Naive thymus-derived CD4-positive, alpha-beta T cell (primary cell): ENCODE data around the gene MRGPRX2. TPM values are rescaled to one million over a fixed set of nuclear protein-coding genes. Genes with fewer than 3 reads are reported as not detected.

ENCODE experiments used
- ATAC-seq: fragments of 150-1000 bp; cut with Tn5 transposase; 2 replicates; pipeline ENCODE4 v1.10.0; 2021; ENCODE audit warnings: mild to moderate bottlenecking, moderate library complexity
- CTCF ChIA-PET: fragments of 350-600 bp; sonication (Branson Sonifier 250); formaldehyde crosslinking; loops from one replicate; lab custom pipeline; 2021; ENCODE audit warnings: antibody characterized with exemption; lab: Charles Lee
- POLR2A ChIA-PET: fragments of 350-600 bp; sonication (Branson Sonifier 250); formaldehyde crosslinking; loops from one replicate; lab custom pipeline; 2021; ENCODE audit warnings: antibody characterized with exemption, inconsistent platforms; lab: Charles Lee
- DNase-seq, 9 donors: peaks; one replicate each; pipeline versions ENCODE4 v3.0.0 to v3.0.0-alpha.2; 2020 to 2022; ENCODE audit warnings: mixed read lengths in 1 of 9
- H3K27ac ChIP-seq: one replicate; pipeline ENCODE4 v1.7.0; 2013; ENCODE audit warnings: mild to moderate bottlenecking, low read depth, low read length, moderate library complexity
- H3K27me3 ChIP-seq, 2 donors: one replicate each; pipeline ENCODE4 v1.7.0; 2013; ENCODE audit warnings: low read length in 2 of 2, mild to moderate bottlenecking in 2 of 2, moderate library complexity in 2 of 2; ENCODE audit not compliant: control insufficient read depth in 2 of 2, insufficient read depth in 2 of 2
- H3K36me3 ChIP-seq, 3 experiments: 1 replicate in 2 of 3; 2 replicates in 1 of 3; pipeline ENCODE4 v1.7.0; 2013; ENCODE audit warnings: low read length in 3 of 3, mild to moderate bottlenecking in 3 of 3, moderate library complexity in 1 of 3; ENCODE audit not compliant: insufficient read depth in 3 of 3, control insufficient read depth in 2 of 3
- H3K4me1 ChIP-seq, 2 donors: one replicate each; pipeline ENCODE4 v1.7.0; 2013; ENCODE audit warnings: low read length in 2 of 2, mild to moderate bottlenecking in 2 of 2, moderate library complexity in 1 of 2; ENCODE audit not compliant: control insufficient read depth in 2 of 2, insufficient read depth in 2 of 2
- H3K4me3 ChIP-seq: 2 replicates; pipeline ENCODE4 v1.7.0; 2013; ENCODE audit warnings: mild to moderate bottlenecking, low read length
- H3K9me3 ChIP-seq, 3 experiments: 1 replicate in 2 of 3; 2 replicates in 1 of 3; pipeline ENCODE4 v1.7.0; 2013; ENCODE audit warnings: low read length in 3 of 3; ENCODE audit not compliant: control insufficient read depth in 2 of 3
- H3K27ac Mint-ChIP-seq, 9 donors: one replicate each; pipeline ENCODE4 v1.8.0; 2020 to 2022; ENCODE audit warnings: mixed read lengths in 9 of 9, mild to moderate bottlenecking in 8 of 9, moderate library complexity in 5 of 9, inconsistent platforms in 2 of 9
- H3K27me3 Mint-ChIP-seq, 5 donors: one replicate each; pipeline ENCODE4 v1.8.0; 2021 to 2022; ENCODE audit warnings: mixed read lengths in 5 of 5, mild to moderate bottlenecking in 1 of 5
- H3K36me3 Mint-ChIP-seq, 5 donors: one replicate each; pipeline ENCODE4 v1.8.0; 2020 to 2022; ENCODE audit warnings: mixed read lengths in 5 of 5, mild to moderate bottlenecking in 3 of 5, inconsistent platforms in 1 of 5
- H3K4me1 Mint-ChIP-seq, 7 donors: one replicate each; pipeline ENCODE4 v1.8.0; 2020 to 2022; ENCODE audit warnings: mixed read lengths in 7 of 7, mild to moderate bottlenecking in 3 of 7, inconsistent platforms in 1 of 7
- H3K4me3 Mint-ChIP-seq, 10 donors: one replicate each; pipeline ENCODE4 v1.8.0; 2020 to 2022; ENCODE audit warnings: mild to moderate bottlenecking in 10 of 10, mixed read lengths in 10 of 10, moderate library complexity in 6 of 10, inconsistent platforms in 2 of 10
- H3K9me3 Mint-ChIP-seq, 11 donors: one replicate each; pipeline ENCODE4 v1.8.0; 2020 to 2022; ENCODE audit warnings: mixed read lengths in 11 of 11, mild to moderate bottlenecking in 4 of 11, inconsistent platforms in 1 of 11, moderate library complexity in 1 of 11
- intact Hi-C, 2 donors: fragments of 100-400 bp; cut with micrococcal nuclease; formaldehyde crosslinking; loops; one replicate each; pipeline ENCODE4 v1.15.1; 2023
- polyA plus RNA-seq, 2 donors: library from polyadenylated mRNA; unstranded; fragments of 300-500 nt; fragmentation: Illumina TruSeq; gene quantifications; one replicate each; pipeline ENCODE4 v1.2.3, GENCODE V29; 2021
- total RNA-seq, 6 experiments: library from RNA in 5 of 6; stranded (reverse) in 5 of 6; gene quantifications; 1 replicate in 5 of 6; 2 replicates in 1 of 6; pipeline ENCODE4 v1.2.3 and lab custom pipeline; 2021 to 2026

Gene MRGPRX2
- total and polyA plus RNA-seq, 7 experiments from 2014 or later, result 0.17 TPM; not detected in 6

DNA sequence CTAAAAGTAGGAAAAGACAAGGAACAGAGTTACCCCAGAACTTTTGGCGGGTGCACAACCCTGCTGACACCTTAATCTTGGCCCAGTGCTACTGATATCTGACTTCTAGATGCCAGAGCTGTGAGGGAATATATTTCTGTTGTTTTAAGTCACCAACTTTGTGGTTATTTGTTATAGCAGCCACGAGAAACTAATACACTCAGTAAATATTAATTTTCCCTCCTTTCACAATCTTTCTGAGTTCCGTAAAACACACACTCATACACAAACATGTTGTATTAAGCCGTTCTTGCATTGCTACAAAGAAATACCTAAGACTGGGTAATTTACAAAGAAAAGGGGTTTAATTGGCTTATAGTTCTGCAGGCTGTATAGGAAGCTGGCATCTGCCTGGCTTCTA lies 40.4 kb upstream of the MRGPRX2 start:
- intact Hi-C loops, result no loop called here
- Mint-ChIP-seq H3K9me3 (peaks cover 0 to 9% (median 0%) of the 10 kb centered on the region in 11 donors), H3K27ac (no peak overlapping the region), H3K4me3 (no peak overlapping the region), H3K4me1 (no peaks in the 10 kb centered on the region), H3K36me3 (no peaks in the 10 kb centered on the region), H3K27me3 (peaks cover 17 to 43% (median 23%) of the 10 kb centered on the region in 5 donors)
- no peaks in the 10 kb centered on the region for H3K27me3 ChIP-seq
- no peak overlapping the region for H3K4me3 ChIP-seq
- no peaks in the 10 kb centered on the region for H3K36me3 ChIP-seq
- ChIA-PET POLR2A (no interaction called here), CTCF (interaction anchor here (0.6 kb wide), 2 partner anchors 21 to 24 kb away, joined by 3 read pairs; no protein-coding TSS in a partner anchor)
- no peaks in the 10 kb centered on the region for H3K9me3 ChIP-seq
- ATAC-seq, result no peak
- no peaks in the 10 kb centered on the region for H3K4me1 ChIP-seq
- no peak for DNase-seq
- no peak overlapping the region for H3K27ac ChIP-seq

DNA sequence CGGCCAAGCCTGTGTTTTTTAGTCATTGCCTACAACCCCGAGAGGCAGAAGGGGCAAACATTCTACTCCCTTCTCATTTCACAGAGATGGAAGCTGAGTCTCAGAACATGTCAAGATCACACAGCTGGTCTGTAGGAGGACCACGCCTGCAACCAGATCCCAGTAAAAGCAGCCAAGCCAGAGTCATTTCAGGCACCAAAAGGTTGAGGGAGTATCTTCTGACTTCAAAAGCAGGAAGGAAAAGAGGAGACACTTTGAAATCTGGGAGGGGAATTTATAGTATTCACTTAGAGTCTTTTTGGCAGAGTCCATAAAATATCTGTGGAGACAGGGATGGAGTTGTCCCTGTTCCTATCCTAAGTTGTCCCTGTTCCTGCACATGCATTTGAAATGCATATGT lies 38.6 kb upstream of the MRGPRX2 start:
- ChIA-PET CTCF (no interaction called here), POLR2A (no interaction called here)
- no peaks in the 10 kb centered on the region for H3K9me3 ChIP-seq
- DNase-seq (no peak), ATAC-seq (no peak)
- Mint-ChIP-seq H3K36me3 (no peaks in the 10 kb centered on the region), H3K4me1 (no peaks in the 10 kb centered on the region), H3K4me3 (no peak overlapping the region), H3K27ac (no peak overlapping the region), H3K27me3 (peaks cover 13 to 45% (median 27%) of the 10 kb centered on the region in 5 donors), H3K9me3 (peaks cover 0 to 9% (median 0%) of the 10 kb centered on the region in 11 donors)
- intact Hi-C loops, result loop anchor here in 1 of 2 donors (5.0 kb wide), 1 partner anchor 1392 kb away; no protein-coding TSS in a partner anchor
- no peaks in the 10 kb centered on the region for H3K27me3 ChIP-seq
- no peaks in the 10 kb centered on the region for H3K36me3 ChIP-seq
- H3K4me3 ChIP-seq, result no peak overlapping the region
- no peak overlapping the region for H3K27ac ChIP-seq
- H3K4me1 ChIP-seq, result no peaks in the 10 kb centered on the region

DNA sequence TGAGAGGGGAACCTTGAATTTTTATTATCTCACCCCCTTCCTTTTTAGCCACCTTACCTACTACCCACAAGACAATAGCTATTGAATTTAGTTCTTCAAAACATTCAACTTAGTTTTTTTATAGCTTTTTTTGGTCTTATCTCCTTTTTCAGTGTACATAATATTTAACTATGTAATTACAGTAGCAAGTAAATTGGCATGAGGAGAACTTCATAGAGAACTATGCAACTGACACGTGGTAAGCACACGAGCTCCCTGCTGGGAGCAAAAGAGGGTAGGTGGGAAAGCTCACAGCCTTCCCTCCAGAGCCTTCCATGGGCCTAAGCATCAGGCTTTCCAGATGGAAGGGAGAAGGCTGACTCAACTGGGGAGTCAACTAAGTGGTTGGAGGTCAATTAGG lies 34.3 kb upstream of the MRGPRX2 start:
- ATAC-seq, result no peak
- Histone ChIP-seq H3K27ac (no peak overlapping the region), H3K36me3 (no peaks in the 10 kb centered on the region), H3K27me3 (no peaks in the 10 kb centered on the region), H3K4me3 (no peak overlapping the region), H3K4me1 (no peaks in the 10 kb centered on the region), H3K9me3 (no peaks in the 10 kb centered on the region)
- CTCF ChIA-PET, result interaction anchor here (0.7 kb wide), 1 partner anchor 21 kb away, joined by 5 read pairs; no protein-coding TSS in a partner anchor
- no peak for DNase-seq
- H3K27ac Mint-ChIP-seq, result no peak overlapping the region
- H3K27me3 Mint-ChIP-seq, result peaks cover 26 to 47% (median 40%) of the 10 kb centered on the region in 5 donors
- H3K9me3 Mint-ChIP-seq, result peaks cover 0 to 1% (median 0%) of the 10 kb centered on the region in 11 donors
- no peaks in the 10 kb centered on the region for H3K36me3 Mint-ChIP-seq
- peaks cover 0 to 3% (median 0%) of the 10 kb centered on the region in 7 donors for H3K4me1 Mint-ChIP-seq
- POLR2A ChIA-PET, result no interaction called here
- H3K4me3 Mint-ChIP-seq, result no peak overlapping the region
- intact Hi-C loops, result loop anchor here in 1 of 2 donors (5.0 kb wide), 1 partner anchor 1388 kb away; no protein-coding TSS in a partner anchor

DNA sequence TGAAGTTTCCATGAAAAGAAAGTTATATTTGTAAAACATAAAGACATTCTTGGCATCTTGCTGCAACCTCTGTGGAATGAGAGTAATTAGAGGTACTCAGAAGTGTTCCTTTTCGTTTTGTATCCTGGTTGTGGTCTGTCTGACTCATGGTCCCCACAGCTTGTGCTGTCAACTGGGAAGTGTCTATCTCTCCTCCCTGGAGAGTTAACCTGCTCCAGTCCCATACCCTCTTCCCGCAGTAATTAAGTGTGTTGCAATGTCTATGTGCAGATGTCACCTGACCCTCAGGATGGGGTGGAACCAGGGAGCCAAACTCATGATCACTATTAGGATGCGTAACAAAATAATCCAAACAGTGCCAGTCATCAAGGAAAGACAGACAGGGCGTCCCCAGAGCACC lies 33.5 kb upstream of the MRGPRX2 start:
- H3K4me3 ChIP-seq, result no peak overlapping the region
- ChIA-PET POLR2A (no interaction called here), CTCF (no interaction called here)
- no peaks in the 10 kb centered on the region for H3K4me1 ChIP-seq
- Mint-ChIP-seq H3K36me3 (no peaks in the 10 kb centered on the region), H3K4me1 (peaks cover 0 to 3% (median 0%) of the 10 kb centered on the region in 7 donors), H3K27me3 (peaks cover 31 to 47% (median 45%) of the 10 kb centered on the region in 5 donors), H3K27ac (no peak overlapping the region), H3K9me3 (peaks cover 0 to 3% (median 0%) of the 10 kb centered on the region in 11 donors), H3K4me3 (no peak overlapping the region)
- no peaks in the 10 kb centered on the region for H3K9me3 ChIP-seq
- H3K27ac ChIP-seq, result no peak overlapping the region
- no peak for DNase-seq
- ATAC-seq, result no peak
- no peaks in the 10 kb centered on the region for H3K36me3 ChIP-seq
- intact Hi-C loops, result no loop called here
- no peaks in the 10 kb centered on the region for H3K27me3 ChIP-seq

DNA sequence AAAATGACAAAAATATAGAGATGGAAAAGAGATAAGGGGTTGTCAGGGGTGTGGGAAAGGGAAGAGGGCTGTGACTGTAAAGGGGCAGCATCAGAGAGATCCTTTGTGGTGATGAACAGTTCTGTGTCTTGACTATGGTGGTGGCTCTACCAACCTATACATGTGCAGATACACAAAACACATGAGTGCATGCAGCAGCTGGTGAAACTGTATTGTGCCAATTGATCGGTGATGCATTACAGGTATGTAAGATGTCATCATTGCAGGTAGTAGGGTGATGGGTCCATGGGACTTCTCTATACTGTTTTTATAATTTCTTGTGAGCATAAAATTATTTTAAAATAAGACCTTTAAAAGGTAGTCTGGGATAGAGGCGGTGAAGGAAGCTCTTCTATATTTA lies 32.3 kb upstream of the MRGPRX2 start:
- intact Hi-C loops, result no loop called here
- ATAC-seq, result no peak

DNA sequence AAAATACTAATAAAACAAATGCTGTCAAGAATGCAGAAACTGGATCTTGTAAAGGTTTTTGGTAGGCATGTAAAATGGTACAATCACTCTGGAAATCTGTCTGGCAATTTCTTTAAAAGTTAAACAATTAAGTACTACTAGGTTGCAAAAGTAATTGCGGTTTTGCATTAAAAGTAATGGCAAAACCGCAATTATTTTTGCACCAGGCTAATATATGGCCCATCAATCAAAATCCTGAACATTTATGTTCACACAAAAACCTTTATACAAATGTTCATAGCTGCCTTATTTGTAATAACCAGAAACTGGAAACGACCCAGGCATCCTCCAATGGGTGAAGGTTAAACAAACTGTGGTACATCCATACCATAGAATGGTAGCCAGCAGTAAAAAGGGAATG lies 31.8 kb upstream of the MRGPRX2 start:
- peaks cover 0 to 3% (median 0%) of the 10 kb centered on the region in 11 donors for H3K9me3 Mint-ChIP-seq
- Histone ChIP-seq H3K36me3 (no peaks in the 10 kb centered on the region), H3K27me3 (no peaks in the 10 kb centered on the region), H3K4me1 (no peaks in the 10 kb centered on the region), H3K27ac (no peak overlapping the region), H3K9me3 (no peaks in the 10 kb centered on the region), H3K4me3 (no peak overlapping the region)
- peaks cover 28 to 45% (median 39%) of the 10 kb centered on the region in 5 donors for H3K27me3 Mint-ChIP-seq
- ChIA-PET POLR2A (no interaction called here), CTCF (no interaction called here)
- intact Hi-C loops, result no loop called here
- H3K4me3 Mint-ChIP-seq, result no peak overlapping the region
- DNase-seq (no peak), ATAC-seq (no peak)
- H3K36me3 Mint-ChIP-seq, result no peaks in the 10 kb centered on the region
- H3K4me1 Mint-ChIP-seq, result peaks cover 0 to 3% (median 0%) of the 10 kb centered on the region in 7 donors
- no peak overlapping the region for H3K27ac Mint-ChIP-seq

More for the DNA sequence above, 32.3 kb upstream of the MRGPRX2 start:
- DNase-seq, result no peak
- no peaks in the 10 kb centered on the region for H3K36me3 ChIP-seq
- ChIA-PET CTCF (no interaction called here), POLR2A (no interaction called here)
- no peaks in the 10 kb centered on the region for H3K4me1 ChIP-seq
- Mint-ChIP-seq H3K9me3 (peaks cover 0 to 3% (median 0%) of the 10 kb centered on the region in 11 donors), H3K4me1 (peaks cover 0 to 3% (median 0%) of the 10 kb centered on the region in 7 donors), H3K27me3 (peaks cover 33 to 45% (median 44%) of the 10 kb centered on the region in 5 donors), H3K4me3 (no peak overlapping the region), H3K36me3 (no peaks in the 10 kb centered on the region), H3K27ac (no peak overlapping the region)
- H3K27ac ChIP-seq, result no peak overlapping the region
- H3K4me3 ChIP-seq, result no peak overlapping the region
- H3K9me3 ChIP-seq, result no peaks in the 10 kb centered on the region
- H3K27me3 ChIP-seq, result no peaks in the 10 kb centered on the region

DNA sequence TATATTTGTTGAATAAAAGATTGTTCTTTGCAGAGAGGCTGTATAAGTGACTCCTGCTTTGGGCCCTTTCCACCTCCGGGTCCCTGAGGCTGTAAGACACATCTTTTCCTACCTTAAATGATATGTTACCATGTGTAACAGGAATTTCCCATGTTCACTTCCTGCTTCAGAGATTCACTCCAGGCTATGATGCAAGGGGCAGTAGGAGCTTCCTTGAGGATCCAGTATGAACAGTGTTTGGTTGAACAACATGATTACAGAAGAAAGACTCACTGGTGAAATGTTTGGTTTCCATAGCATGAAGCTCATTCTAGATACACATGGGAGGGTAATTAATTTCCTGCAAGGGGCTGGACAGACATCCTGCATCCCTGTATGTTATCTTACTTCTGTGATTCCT lies 30.8 kb upstream of the MRGPRX2 start:
- Histone ChIP-seq H3K4me3 (no peak overlapping the region), H3K9me3 (no peaks in the 10 kb centered on the region), H3K27me3 (no peaks in the 10 kb centered on the region), H3K27ac (no peak overlapping the region), H3K4me1 (no peaks in the 10 kb centered on the region), H3K36me3 (no peaks in the 10 kb centered on the region)
- no peak for DNase-seq
- Mint-ChIP-seq H3K9me3 (peaks cover 0 to 3% (median 0%) of the 10 kb centered on the region in 11 donors), H3K27me3 (peaks cover 22 to 44% (median 35%) of the 10 kb centered on the region in 5 donors), H3K4me3 (no peak overlapping the region), H3K27ac (no peak overlapping the region), H3K36me3 (no peaks in the 10 kb centered on the region), H3K4me1 (peaks cover 0 to 3% (median 0%) of the 10 kb centered on the region in 7 donors)
- ChIA-PET CTCF (no interaction called here), POLR2A (no interaction called here)
- ATAC-seq, result no peak
- intact Hi-C loops, result no loop called here
